ENCODE measurements around the gene TMCO5A. TPM values are rescaled to one million over a fixed set of nuclear protein-coding genes. Genes with fewer than 3 reads are reported as not detected.

The TMCO5A gene
- total and polyA plus RNA-seq, 9 donors, result not detected

- Histone ChIP-seq H3K9me3 (no peaks in the 10 kb centered on the region), H3K27me3 (no peaks in the 10 kb centered on the region), H3K4me3 (no peak overlapping the region), H3K4me1 (ENCODE audit: insufficient read depth) (peaks cover 7% of the 10 kb centered on the region), H3K36me3 (no peaks in the 10 kb centered on the region), H3K27ac (no peak overlapping the region)
- 16 to 53% (median 35%) methylated on average over 6 to 11 of the region's 11 CpGs for WGBS, 3 donors
- intact Hi-C loops (cut with DNase I), result no loop called here
- DNase-seq, result peak in 1 of 5 donors; percentile 29
- TF ChIP-seq CTCF (IDR thresholded peaks at IDR 0.05) (no peak), EP300 (IDR thresholded peaks at IDR 0.05) (no peak), POLR2A (IDR thresholded peaks at IDR 0.05) (no peak)
Observed at GRCh38 chr15:37979671-37980409, 45.4 kb downstream of the TMCO5A start.

DNA sequence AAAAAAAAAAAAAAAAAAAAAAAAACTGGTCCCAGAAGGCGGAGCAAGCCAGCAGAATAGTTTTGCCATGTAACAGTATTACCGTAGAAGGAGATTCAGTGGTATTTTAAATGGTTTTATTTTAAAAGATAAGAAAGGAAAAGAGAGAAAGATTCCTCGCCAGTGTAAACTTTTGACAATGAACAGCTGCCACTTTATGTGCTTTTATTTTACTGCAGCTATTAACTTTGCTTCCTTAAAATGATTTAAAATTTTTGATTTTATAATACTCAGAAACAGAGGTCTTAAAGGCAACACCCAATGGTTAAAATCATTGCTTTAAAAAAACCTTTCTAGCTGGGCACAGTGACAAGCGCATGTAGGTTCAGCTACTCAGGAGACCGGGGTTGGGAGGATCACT, 46.8 kb downstream of the TMCO5A start:
- H3K36me3 ChIP-seq, result no peaks in the 10 kb centered on the region
- H3K27ac ChIP-seq, result peak overlapping the region in 1 of 2 donors; percentile 24
- H3K4me1 ChIP-seq (ENCODE audit: insufficient read depth), result peaks cover 7% of the 10 kb centered on the region
- DNase-seq, result no peak
- TF ChIP-seq POLR2A (IDR thresholded peaks at IDR 0.05), result no peak
- no peak for TF ChIP-seq EP300 (IDR thresholded peaks at IDR 0.05)
- TF ChIP-seq CTCF (IDR thresholded peaks at IDR 0.05), result no peak
- H3K27me3 ChIP-seq, result no peaks in the 10 kb centered on the region
- no peaks in the 10 kb centered on the region for H3K9me3 ChIP-seq
- 9 to 15% (median 10%) methylated on average over 5 of the region's 5 CpGs for WGBS, 3 donors
- intact Hi-C loops (cut with DNase I), result no loop called here
- H3K4me3 ChIP-seq, result no peak overlapping the region

DNA sequence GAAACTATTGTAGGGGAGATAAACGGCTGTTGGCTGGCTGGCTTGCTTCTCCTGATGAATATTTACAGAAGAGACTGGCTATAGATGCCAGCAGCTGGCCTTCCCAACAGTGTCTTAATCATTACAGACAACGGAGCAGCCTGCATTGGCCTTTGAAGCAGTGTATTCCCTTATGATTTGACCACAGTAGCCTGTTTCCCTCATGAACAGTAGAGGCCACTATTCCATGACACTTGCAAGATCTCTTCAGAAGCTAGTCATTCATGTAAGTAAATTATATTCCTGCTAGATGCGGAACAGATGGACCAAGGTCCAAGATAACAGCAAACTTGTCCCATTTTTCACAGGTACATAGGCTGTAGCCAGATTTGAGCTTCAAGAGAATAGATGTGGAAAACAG, 47.3 kb downstream of the TMCO5A start:
- DNase-seq, result peak in 1 of 5 donors; percentile 14
- Histone ChIP-seq H3K27me3 (no peaks in the 10 kb centered on the region), H3K4me3 (no peak overlapping the region), H3K4me1 (ENCODE audit: insufficient read depth) (peaks cover 7% of the 10 kb centered on the region), H3K36me3 (no peaks in the 10 kb centered on the region), H3K9me3 (no peaks in the 10 kb centered on the region), H3K27ac (peak overlapping the region in 1 of 2 donors; percentile 24)
- intact Hi-C loops (cut with DNase I), result no loop called here
- WGBS, 3 donors, result 6 to 10% (median 9%) methylated on average over 3 of the region's 3 CpGs
- TF ChIP-seq CTCF (IDR thresholded peaks at IDR 0.05) (no peak), POLR2A (IDR thresholded peaks at IDR 0.05) (no peak), EP300 (IDR thresholded peaks at IDR 0.05) (no peak)

DNA sequence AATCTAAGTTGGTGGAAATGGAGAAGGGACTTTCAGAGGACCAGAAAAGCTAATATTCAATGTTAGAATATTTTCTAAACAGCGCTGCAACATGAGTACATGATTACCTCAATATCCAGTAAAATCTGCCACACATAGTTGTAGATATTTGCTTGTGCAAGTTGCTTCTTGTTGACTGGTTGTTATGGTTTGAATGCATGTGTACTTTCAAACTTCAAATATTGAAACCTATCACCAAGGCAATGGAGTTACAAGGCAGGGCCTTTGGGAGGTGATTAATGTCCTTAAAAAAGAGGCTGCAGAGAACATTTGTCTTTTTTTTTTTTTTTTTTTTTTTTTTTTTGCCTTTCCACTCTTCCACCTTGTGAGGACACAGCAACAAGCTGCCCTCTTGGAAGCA, 49.9 kb downstream of the TMCO5A start:
- TF ChIP-seq EP300 (IDR thresholded peaks at IDR 0.05), result no peak
- no peak for TF ChIP-seq CTCF (IDR thresholded peaks at IDR 0.05)
- TF ChIP-seq POLR2A (IDR thresholded peaks at IDR 0.05), result no peak
- DNase-seq, result no peak
- intact Hi-C loops (cut with DNase I), result no loop called here
- Histone ChIP-seq H3K4me1 (ENCODE audit: insufficient read depth) (peaks cover 7% of the 10 kb centered on the region), H3K4me3 (no peak overlapping the region), H3K27ac (no peak overlapping the region), H3K9me3 (no peaks in the 10 kb centered on the region), H3K36me3 (no peaks in the 10 kb centered on the region), H3K27me3 (no peaks in the 10 kb centered on the region)
- WGBS, 3 donors, result 97 to 100% (median 100%) methylated on average over 1 of the region's 1 CpG

Data from ovary (tissue), 9 donors.